PFSK-1 (cell line): ENCODE data around the gene GNA15.

Experiments used
- FOXP2 ChIP-seq: optimal IDR thresholded peaks from 2 replicates; pipeline ENCODE3; 2011; ENCODE audit warnings: borderline replicate concordance, control low read depth, inconsistent platforms; ENCODE audit not compliant: insufficient read depth; ENCODE audit errors: extremely low read length, extremely low read depth
- POLR2AphosphoS5 ChIP-seq: IDR thresholded peaks from 2 replicates; pipeline ENCODE4 v1.6.1; 2012; ENCODE audit warnings: low read depth, mild to moderate bottlenecking, control low read depth, low read length, moderate library complexity
- REST ChIP-seq, 2 experiments: IDR thresholded peaks; 2 replicates each; pipeline versions ENCODE4 v1.6.1 to v1.8.0; 2011 to 2012; ENCODE audit warnings: low read depth in 2 of 2, low read length in 2 of 2, control low read depth in 1 of 2, inconsistent platforms in 1 of 2, mild to moderate bottlenecking in 1 of 2, moderate library complexity in 1 of 2; ENCODE audit not compliant: insufficient read depth in 1 of 2
- SIN3A ChIP-seq: IDR thresholded peaks from 2 replicates; pipeline ENCODE4 v1.6.1; 2012; ENCODE audit warnings: mild to moderate bottlenecking, low read length, moderate library complexity, borderline replicate concordance; ENCODE audit not compliant: insufficient read depth
- TAF1 ChIP-seq: IDR thresholded peaks from 2 replicates; pipeline ENCODE4 v1.6.1; 2012; ENCODE audit warnings: low read length, control low read depth, borderline replicate concordance; ENCODE audit not compliant: insufficient read depth

GNA15 gene

GRCh38 chr19:3102239-3103140, 33.3 kb upstream of the GNA15 start:
- TF ChIP-seq FOXP2: no peak
- TF ChIP-seq SIN3A: no peak
- no peak for TF ChIP-seq REST (IDR thresholded peaks at IDR 0.05; ENCODE audit: insufficient read depth in 1 of 2, low read depth in 2 of 2, low read length in 2 of 2)
- TF ChIP-seq POLR2AphosphoS5: no peak
- TF ChIP-seq TAF1: no peak

- TF ChIP-seq REST (IDR thresholded peaks at IDR 0.05; ENCODE audit: insufficient read depth in 1 of 2, low read depth in 2 of 2, low read length in 2 of 2): no peak
- TF ChIP-seq POLR2AphosphoS5: no peak
- TF ChIP-seq SIN3A: no peak
- TF ChIP-seq FOXP2: no peak
- no peak for TF ChIP-seq TAF1
Observed at GRCh38 chr19:3104708-3104983, 31.2 kb upstream of the GNA15 start.

- no peak for TF ChIP-seq FOXP2
- TF ChIP-seq SIN3A: no peak
- no peak for TF ChIP-seq REST (IDR thresholded peaks at IDR 0.05; ENCODE audit: insufficient read depth in 1 of 2, low read depth in 2 of 2, low read length in 2 of 2)
- TF ChIP-seq TAF1: no peak
- TF ChIP-seq POLR2AphosphoS5: no peak
Observed at GRCh38 chr19:3105641-3106508, 30.0 kb upstream of the GNA15 start.

- TF ChIP-seq FOXP2: no peak
- TF ChIP-seq REST (IDR thresholded peaks at IDR 0.05; ENCODE audit: insufficient read depth in 1 of 2, low read depth in 2 of 2, low read length in 2 of 2): no peak
- no peak for TF ChIP-seq TAF1
- no peak for TF ChIP-seq POLR2AphosphoS5
- no peak for TF ChIP-seq SIN3A
Observed at GRCh38 chr19:3106509-3107141, 29.2 kb upstream of the GNA15 start.
